Globus pallidus (tissue), 1 donor: ENCODE data around the gene HFE.
A peak's percentile ranks its signal among the peaks of the same experiment; 100 is the strongest.
"Not testable (repeated sequence)": the region's sequence is repeated elsewhere in the genome, so short reads cannot be mapped to it uniquely, and the experiment has no call there.

Experiments used
- DNase-seq: peaks from one replicate; pipeline ENCODE4 v3.0.0-alpha.2; 2015; ENCODE audit warnings: low spot score

The HFE gene, protein sequence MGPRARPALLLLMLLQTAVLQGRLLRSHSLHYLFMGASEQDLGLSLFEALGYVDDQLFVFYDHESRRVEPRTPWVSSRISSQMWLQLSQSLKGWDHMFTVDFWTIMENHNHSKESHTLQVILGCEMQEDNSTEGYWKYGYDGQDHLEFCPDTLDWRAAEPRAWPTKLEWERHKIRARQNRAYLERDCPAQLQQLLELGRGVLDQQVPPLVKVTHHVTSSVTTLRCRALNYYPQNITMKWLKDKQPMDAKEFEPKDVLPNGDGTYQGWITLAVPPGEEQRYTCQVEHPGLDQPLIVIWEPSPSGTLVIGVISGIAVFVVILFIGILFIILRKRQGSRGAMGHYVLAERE

DNA sequence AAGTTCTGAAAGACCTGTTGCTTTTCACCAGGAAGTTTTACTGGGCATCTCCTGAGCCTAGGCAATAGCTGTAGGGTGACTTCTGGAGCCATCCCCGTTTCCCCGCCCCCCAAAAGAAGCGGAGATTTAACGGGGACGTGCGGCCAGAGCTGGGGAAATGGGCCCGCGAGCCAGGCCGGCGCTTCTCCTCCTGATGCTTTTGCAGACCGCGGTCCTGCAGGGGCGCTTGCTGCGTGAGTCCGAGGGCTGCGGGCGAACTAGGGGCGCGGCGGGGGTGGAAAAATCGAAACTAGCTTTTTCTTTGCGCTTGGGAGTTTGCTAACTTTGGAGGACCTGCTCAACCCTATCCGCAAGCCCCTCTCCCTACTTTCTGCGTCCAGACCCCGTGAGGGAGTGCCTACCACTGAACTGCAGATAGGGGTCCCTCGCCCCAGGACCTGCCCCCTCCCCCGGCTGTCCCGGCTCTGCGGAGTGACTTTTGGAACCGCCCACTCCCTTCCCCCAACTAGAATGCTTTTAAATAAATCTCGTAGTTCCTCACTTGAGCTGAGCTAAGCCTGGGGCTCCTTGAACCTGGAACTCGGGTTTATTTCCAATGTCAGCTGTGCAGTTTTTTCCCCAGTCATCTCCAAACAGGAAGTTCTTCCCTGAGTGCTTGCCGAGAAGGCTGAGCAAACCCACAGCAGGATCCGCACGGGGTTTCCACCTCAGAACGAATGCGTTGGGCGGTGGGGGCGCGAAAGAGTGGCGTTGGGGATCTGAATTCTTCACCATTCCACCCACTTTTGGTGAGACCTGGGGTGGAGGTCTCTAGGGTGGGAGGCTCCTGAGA is at the start of gene HFE:
Gene HFE, plus strand, starts transcription at position 146 of the 832 bp plus-strand sequence. Its CDS starts 12 bp downstream, at position 158.
- peak; percentile 37 for DNase-seq

DNA sequence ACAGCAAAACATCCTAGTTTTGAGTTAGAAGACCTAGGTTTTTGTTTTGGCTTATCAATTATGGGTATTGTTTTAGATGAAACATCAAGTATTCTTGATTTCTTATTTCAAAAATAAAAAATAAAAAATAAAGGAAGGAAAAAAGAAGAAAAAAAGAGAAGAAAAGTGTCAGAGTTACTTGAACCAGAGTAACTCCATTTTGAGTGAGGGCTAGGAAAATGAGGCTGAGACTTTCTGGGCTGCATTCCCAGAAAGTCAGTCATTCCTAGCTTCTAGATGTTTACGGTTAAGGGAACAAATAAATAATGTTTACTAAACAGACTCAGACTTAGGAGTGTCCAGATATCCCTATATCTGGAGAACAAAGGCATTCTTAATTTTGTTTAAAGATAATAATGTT is 45.3 kb upstream of the HFE start:
- DNase-seq = no peak

DNA sequence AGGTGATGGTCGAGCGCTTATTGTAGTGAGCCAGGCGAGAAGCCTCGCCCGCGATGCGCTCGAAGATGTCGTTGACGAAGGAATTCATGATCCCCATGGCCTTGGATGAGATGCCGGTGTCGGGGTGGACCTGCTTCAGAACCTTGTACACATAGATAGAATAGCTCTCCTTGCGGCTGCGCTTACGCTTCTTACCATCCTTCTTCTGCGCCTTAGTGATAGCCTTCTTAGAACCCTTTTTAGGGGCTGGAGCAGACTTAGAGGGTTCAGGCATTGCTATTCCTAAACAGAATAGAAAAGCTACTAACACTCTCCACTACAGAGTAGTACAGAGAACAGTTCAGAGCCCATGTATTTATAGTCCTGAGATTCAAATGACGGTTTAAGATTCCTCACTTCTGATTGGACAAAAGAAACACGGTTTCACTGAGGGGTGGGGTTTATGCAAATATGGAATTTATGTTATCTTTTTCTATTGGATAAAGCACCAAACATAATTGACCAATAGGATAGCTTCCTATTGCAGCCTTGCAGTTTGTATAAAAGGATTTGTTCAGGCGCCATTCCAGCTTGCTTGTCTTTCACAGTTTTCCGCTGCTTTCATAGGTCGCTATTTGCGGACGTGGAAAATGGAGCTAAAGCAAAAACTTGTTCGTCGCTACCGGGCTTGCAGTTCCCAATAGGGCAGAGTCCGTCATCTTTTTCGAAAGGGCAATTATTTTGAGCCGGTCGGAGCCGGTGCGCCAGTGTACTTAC is 43.7 kb upstream of the HFE start:
- peak; percentile 96 for DNase-seq

DNA sequence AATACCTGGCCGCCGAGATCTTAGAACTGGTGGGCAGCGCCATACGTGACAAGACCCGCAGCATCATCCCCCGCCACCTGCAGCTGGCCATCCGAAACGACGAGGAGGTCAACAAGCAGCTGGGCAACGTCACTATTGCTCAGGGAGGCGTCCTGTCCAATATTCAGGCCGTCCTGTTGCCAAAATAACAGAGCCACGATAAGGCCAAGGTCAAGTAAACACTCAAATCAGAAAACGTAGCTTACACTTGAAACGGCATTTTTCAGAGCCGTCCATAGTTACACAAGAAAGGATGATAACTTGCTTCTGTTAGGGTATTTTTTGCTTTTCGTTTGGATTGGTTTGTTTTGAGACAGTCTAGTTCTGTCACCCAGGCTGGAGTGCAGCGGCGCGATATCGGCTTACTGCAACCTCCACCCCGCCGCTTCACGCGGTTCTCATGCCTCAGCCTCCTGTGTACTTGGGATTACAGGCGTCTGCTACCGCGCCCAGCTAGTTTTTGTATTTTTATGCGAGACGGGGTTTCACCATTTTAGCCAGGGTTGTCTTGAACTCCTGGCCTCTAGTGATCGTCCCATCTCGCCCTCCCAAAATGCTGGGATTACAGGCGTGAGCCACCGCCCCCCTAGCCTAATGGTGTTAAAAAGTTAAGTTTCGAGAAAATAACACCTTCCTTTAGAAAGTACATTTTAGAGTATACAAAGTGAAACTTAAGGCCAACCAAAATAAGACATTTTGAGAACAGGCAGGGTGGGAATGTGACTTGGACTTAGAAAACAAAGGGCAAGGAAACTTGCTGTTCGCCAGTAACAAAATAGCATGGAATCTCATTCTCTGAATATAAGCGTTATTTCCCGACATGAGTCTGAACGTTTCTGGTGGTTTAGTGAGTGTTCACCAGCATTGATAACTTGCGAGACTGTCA is 42.8 kb upstream of the HFE start:
- DNase-seq = no peak

DNA sequence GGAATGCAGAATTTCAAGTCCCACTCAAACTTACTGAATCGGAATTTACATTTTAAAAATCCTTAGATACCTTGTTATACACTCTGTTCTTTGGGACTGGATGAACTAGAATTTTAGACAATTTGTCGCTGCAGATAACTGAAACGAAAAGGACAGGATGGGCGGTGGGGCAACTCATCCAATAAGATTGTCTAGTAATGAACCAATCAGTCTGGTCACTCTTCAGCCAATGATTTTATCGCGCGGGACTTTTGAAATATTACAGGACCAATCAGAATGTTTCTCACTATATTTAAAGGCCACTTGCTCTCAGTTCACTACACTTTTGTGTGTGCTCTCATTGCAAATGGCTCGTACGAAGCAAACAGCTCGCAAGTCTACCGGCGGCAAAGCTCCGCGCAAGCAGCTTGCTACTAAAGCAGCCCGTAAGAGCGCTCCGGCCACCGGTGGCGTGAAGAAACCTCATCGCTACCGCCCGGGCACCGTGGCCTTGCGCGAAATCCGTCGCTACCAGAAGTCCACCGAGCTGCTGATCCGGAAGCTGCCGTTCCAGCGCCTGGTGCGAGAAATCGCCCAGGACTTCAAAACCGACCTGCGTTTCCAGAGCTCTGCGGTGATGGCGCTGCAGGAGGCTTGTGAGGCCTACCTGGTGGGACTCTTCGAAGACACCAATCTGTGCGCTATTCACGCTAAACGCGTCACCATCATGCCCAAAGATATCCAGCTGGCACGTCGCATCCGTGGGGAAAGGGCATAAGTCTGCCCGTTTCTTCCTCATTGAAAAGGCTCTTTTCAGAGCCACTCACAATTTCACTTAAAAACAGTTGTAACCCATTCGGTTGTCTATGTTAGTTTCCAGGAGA is 41.9 kb upstream of the HFE start:
- peak; percentile 88 for DNase-seq

DNA sequence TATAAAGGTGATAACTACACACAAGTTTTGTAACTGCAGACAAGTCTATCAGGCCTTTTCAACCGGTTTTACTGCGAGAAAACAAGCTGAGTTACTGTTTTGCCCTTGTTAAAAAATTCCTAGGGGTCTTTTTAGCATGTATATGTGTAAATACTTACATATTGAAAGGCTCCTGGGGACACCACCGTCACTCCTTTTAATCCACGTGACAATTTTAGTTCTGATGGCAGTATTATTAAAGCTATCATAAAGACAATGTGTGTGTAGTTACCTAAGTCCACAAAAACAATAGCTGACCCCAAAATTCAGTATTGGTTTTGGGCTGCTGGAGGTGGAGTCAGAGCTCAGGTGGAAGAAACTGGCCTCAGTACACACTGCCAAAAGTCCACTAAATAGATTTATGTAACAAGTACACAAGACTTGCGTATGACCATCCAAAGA is 41.3 kb upstream of the HFE start:
- DNase-seq = no peak

DNA sequence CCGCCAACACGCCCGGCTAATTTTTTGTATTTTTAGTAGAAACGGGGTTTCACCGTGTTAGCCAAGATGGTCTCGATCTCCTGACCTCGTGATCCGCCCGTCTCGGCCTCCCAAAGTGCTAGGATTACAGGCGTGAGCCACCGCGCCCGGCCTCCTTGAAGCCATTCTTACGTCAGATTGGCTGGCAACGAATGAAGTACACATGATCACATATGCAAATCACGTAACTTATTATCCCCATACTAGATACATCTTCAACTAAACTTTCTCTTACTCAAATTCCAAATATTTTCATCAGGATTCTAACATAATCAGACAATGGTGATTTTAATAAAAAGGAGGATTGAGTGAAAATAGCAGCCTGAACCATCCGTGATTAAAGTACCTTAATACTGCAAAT is 39.9 kb upstream of the HFE start:
- not testable (repeated sequence) for DNase-seq

DNA sequence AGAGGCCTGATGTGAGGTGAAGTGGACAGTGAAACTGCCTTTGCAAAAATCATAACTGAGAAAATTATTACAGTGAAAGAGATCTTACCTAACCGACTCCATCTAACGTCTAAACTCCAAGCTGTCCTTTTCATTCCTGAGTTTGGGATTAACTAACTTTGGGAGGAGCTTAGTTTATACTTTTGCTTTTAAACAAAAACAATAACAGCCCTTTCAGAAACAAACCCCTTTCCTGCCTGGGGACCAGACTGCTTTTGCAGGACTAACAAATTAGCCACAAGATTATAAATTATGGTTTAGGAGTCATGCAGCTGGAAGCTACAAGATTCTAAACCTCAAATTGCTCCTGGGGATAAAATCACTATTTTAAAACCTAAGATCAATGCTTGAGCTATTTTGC is 38.6 kb upstream of the HFE start:
- no peak for DNase-seq

DNA sequence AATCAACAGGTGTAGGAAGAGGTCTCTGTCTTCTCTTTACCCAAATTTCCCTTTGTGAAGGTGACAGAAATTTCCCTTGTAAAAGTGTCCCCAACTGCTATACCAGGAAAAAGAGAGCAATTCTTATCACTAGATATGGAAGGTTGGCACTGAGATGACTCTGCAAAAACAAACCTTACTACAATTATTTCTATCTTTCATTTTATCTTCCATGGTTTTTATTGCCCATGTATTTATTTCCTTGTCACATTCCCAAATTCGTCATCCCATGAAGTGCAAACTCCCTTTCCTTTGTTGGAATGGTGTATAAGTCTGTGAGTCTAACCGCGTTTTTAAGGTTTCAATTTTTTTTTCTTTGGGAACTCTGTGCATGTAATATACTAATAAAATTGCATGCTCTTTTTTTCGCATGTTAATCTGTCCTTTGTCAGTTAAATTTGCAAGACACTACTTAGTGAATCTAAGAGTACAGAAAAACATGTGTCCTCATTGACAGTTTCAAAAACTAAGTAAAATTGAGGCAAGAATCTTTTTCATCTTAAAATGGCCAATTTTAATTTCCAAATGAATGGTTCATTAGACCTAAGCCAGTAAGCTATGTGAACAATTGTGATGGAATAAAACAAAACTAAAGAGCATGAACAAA is 35.4 kb upstream of the HFE start:
- DNase-seq = no peak

DNA sequence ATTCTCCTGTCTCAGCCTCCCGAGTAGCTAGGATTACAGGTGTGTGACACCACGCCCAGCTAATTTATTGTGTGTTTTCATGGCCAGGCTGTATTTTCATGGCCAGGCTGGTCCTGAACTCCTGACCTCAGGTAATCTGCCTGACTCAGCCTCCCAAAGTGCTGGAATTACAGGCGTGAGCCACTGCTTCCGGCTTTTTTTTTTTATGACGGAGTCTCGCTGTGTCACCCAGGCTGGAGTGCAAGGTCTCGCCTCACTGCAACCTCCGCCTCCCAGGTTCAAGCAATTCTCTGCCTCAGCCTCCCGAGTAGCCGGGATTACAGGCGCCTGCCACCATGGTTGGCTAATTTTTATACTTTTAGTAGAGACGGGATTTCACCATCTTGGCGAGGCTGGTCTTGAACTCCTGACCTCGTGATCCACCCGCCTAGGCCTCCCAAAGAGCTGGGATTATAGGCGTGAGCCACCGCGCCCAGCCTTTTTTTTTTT is 34.4 kb upstream of the HFE start:
- not testable (repeated sequence) for DNase-seq

DNA sequence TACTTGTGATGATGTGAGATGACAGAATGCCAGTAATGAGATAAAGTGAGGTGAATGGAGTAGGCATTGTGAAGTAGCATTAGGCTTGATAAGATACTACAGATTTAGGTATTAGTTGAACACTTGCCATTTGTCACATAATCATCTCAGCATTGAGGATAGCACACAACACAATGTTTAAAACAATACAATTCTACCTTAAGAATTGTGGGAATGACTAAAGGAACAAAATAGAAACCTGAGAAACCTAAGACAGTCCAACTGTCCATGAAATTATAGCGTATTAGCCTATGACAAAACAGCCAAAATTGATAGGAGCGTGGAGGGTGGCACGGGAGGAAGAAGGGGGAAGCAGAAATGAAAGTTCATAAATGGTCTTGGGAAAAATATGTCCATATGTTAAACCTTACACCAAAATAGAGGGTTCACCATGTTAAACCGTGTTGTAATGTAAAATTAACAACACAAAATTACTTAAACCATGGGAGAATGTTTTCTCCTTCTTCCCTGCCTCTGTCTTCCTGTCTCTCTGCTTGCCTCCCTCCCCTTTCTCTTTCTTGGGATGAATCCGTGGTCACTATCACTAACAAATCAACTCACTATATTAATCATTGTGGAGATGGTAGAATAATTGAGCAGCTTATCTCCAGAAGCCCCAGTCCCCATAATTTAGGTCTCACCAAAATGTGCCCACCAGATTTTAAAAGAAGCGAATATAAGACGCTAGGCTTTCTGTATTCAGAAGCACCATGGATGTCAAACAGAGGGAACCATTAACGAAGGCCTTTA is 33.0 kb upstream of the HFE start:
- DNase-seq = no peak

DNA sequence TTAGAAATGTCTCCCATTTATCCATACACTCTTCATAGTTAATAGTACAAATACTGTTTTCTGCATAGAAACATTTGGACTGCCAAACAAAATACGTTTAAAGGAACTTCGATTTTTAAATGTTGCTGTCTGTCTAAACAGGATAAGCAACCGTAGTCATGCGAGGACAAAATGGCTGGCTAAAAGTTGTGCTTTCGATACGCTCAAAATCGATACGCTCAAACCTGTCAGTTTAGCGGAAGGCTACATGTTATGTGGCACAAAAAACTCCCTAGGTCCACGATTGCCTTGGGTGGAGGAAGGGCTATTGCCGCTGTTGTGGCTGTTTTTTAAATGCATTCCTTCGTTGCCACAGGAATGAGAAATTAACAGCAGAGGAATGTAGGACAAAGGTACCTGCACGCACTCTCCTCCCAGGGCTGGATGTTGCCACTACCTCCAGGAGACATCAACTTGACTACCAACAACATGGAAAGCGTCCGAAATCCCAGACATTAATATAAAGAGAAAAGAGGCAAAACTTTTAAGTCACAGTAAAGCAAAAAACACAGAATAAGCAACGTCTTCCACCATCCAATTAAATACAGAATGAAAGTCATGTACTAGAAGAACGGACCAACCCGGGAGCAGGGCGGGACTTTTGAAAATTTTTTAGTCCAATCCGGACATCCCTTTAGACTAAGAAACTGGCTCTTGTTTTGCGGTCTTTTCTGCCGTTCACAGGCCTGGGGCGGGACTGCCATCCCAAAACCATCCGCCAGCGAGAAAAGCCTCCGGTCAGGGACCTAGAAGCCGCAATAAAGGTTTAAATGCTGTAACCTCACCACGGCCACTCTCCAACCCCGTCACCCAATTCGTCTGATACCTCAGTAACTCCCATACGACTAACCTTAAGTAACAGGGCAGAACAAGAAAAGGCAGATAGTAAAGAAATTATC is 32.2 kb upstream of the HFE start:
- peak; percentile 93 for DNase-seq

DNA sequence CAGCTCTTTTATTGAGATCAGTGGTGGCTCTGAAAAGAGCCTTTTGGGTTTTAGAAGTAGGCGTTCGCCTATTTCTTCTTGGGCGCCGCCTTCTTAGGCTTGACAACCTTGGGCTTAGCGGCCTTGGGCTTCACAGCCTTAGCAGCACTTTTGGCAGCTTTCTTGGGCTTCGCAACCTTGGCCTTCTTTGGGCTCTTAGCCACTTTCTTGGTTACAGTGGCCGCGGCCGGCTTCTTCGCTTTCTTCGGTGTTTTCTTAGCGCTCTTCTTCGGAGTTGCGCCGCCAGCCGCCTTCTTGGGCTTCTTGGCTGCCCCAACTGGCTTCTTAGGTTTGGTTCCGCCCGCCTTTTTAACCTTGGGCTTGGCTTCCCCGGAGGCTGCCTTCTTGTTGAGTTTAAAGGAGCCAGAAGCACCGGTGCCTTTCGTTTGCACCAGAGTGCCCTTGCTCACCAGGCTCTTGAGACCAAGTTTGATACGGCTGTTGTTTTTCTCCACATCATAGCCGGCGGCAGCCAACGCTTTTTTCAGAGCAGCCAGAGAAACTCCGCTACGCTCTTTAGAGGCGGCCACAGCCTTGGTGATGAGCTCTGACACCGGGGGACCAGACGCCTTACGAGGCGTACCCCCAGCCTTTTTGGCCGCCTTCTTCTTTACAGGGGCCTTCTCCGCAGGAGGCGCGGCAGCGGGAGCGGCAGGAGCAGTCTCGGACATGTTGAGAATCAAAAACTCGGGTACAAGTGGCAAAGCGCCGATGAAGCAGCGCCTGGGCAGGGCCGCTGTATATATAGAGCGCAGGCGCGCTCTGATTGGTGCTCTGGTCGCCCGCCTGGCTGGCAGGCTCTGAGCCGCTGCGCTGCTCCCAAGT is 31.3 kb upstream of the HFE start:
- peak; percentile 89 for DNase-seq

DNA sequence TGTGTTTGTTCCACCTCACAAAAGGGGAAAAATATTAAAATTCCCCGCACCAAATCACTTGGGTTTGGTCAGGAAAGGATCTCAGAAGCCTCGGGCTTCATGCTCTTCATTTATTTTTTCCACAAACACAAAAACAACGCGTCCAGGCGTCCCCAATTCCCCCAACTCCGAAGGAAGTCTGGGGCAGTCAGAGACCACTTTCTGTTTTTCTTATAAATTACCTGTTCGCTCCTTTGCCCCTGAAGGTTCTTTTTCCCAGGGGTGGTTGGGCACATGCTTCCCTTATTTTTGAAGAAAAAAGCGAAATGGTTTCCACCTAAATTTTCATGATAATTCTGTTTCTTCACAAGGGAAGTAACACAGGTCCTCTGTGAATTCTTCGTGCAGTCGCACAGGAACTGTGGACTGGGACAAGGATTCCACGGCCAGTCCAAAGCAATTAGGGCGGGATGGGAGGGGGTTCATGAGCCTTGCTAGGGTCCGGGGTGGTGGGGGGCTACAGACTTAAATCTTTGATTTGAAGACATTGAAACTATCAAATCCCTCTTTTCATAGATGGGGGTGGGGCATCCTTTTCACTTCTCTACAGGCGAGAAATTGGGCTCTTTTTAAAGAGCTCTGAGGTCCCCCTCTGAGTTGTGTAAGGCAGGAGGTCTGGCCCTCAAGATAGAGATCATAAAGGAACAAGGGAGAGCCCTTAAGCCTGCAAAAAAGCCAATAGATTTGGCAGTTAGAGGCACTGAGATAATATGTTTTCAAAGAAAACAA is 30.5 kb upstream of the HFE start:
- DNase-seq = peak; percentile 35

DNA sequence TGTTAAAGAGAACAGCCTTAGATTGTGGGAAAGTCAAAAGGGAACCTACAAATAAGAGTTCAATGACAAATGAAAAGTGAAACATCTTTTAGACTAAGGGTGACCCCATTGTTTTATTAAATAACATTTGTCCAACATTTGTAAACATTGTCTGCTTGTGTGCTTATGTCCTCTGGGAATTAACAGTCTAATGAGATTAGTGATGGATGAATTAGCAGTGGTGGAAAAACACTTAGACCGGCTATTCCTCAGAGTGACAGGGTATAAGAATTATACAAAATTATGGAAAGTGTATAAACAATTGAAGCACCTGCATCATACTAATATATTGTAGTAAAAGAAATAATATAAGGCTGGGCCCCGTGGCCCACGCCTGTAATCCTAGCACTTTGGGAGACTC is 29.3 kb upstream of the HFE start:
- no peak for DNase-seq

DNA sequence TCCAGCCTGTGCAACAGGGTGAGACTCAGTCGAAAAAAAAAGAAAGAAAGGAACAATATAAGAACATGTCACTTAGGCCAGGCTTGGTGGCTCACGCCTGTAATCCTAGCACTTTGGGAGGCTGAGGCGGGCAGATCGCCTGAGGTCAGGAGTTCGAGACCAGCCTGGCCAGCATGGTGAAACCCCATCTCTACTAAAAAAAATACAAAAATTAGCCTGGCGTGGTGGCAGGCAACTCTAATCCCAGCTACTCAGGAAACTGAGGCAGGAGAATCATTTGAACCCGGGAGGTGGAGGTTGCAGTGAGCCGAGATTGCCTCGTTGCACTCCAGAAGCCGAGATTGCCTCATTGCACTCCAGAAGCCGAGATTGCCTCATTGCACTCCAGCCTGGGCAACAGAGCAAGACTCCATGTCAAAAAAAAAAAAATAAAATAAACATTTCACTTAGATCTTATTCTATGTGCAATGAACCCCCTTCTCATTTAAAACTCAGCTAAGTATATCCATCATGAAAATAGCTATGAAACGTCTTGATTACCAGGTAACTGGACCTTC is 28.7 kb upstream of the HFE start:
- DNase-seq = not testable (repeated sequence)
